ENCODE results near the gene ZDHHC4.

The ZDHHC4 gene

GRCh38 chr7:6613706-6614105, 36.5 kb downstream of the ZDHHC4 start:
- H3K4me3 ChIP-seq (ENCODE audit: low read depth, low read length), result no peak overlapping the region
- no peak for TF ChIP-seq CTCF (IDR thresholded peaks at IDR 0.05; ENCODE audit: low read depth, low read length)

- no peak for TF ChIP-seq CTCF (IDR thresholded peaks at IDR 0.05; ENCODE audit: low read depth, low read length)
- H3K4me3 ChIP-seq (ENCODE audit: low read depth, low read length), result peak within 1 kb of the TSS; percentile 46
These were observed 37.9 kb downstream of the ZDHHC4 start, which contains the start of gene ZNF853 for GRCh38 chr7:6614953-6615722. ZNF853 (plus strand) TSS chr7:6615610; CDS start chr7:6616175, 565 bp downstream.

- no peak for TF ChIP-seq CTCF (IDR thresholded peaks at IDR 0.05; ENCODE audit: low read depth, low read length)
- peak overlapping the region; percentile 46 for H3K4me3 ChIP-seq (ENCODE audit: low read depth, low read length)
These were observed 38.7 kb downstream of the ZDHHC4 start for GRCh38 chr7:6615723-6616555.

- TF ChIP-seq CTCF (IDR thresholded peaks at IDR 0.05; ENCODE audit: low read depth, low read length), result no peak
- no peak overlapping the region for H3K4me3 ChIP-seq (ENCODE audit: low read depth, low read length)
These were observed 39.8 kb downstream of the ZDHHC4 start for GRCh38 chr7:6616854-6617643.

- no peak for TF ChIP-seq CTCF (IDR thresholded peaks at IDR 0.05; ENCODE audit: low read depth, low read length)
These were observed 41.4 kb downstream of the ZDHHC4 start for GRCh38 chr7:6618621-6619020.

GRCh38 chr7:6619961-6620360, 42.7 kb downstream of the ZDHHC4 start:
- no peak for TF ChIP-seq CTCF (IDR thresholded peaks at IDR 0.05; ENCODE audit: low read depth, low read length)
- H3K4me3 ChIP-seq (ENCODE audit: low read depth, low read length), result no peak overlapping the region

More at GRCh38 chr7:6618621-6619020, 41.4 kb downstream of the ZDHHC4 start:
- H3K4me3 ChIP-seq (ENCODE audit: low read depth, low read length), result no peak overlapping the region
